ENCODE measurements around the gene C1orf87. TPM values are rescaled to one million over a fixed set of nuclear protein-coding genes. Genes with fewer than 3 reads are reported as not detected.

C1orf87 gene, protein sequence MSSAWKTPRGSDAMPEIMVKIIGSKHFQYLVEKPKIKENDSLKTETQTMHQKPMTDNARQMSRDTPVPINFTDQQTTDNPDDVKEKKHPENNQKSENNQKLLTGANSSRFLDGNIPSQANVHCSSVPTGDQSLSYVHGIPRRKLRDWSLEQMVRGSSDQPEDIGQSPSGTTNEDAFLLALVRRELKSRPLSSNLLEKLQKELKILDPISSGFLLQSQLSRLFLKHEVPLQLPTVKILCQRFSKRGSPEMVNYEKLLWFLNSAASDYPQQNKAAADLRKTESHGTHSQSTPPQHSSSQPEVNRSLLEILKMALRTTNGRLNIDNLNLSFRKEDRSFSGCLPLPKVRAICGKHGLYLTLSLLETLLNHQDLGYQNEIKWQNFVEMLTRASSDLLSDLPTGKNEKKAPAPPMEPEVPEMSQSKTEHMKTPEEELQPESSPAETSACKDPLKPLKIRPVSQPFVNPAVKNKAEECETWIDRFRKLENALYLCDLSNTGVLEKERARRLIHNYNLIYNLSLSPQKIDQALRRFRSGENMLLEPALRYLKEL
- total RNA-seq (under 1 TPM; 0.23 to 0.51 TPM), polyA plus RNA-seq (1 to 10 TPM in 1 of 2 donors, under 1 TPM in 1; 0.38 to 1.0 TPM)
- long read RNA-seq, donor 1, partial matches to known transcripts, result 0 of 1 reads
- long read RNA-seq, donor 1, other reads (novel, unspliced or antisense), result 0 of 1 reads
- long read RNA-seq, donor 2, result 0 reads

DNA sequence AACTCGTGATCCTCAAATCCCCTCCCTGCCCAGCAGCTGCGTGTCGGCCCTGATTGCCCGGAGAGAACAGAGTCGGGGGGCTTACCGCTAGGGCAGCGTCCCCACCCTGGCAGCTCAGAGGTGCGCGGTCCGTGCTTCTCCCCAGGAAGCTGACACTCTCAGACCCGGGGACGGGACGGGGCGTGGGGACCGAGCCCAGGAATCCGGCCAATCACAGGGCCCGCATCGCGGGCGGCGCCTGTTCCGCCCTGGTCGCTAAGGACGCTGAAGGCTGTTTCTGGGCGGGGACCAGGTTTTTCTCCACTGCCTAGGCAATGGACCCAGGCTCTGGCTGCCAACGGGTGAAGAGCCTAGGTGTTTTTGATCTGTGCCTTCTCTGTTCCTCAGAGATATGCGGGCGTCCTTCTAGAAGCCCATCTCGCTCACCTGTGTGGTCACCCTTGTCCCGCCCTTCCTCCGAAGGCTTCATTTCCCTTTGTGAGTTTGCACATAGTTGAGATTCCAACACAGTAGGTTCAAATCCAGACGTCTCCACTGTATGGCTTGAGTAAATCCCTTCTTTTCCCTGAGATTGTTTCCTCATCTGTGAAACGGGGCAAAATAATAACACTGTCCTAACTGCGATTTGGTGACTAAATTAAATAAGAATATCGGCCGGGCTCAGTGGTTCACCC lies at the start of gene C1orf87:
Gene C1orf87, minus strand, starts transcription at position 166 of the 674 bp plus-strand sequence. CDS start 1,127 bp downstream, outside the sequence.
- Histone ChIP-seq H3K27me3 (ENCODE audit: control insufficient read depth in 1 of 2, insufficient read depth in 2 of 2, low read length in 1 of 2) (no peaks in the 10 kb centered on the region), H3K4me1 (ENCODE audit: control insufficient read depth in 1 of 2, insufficient read depth in 2 of 2, low read length in 2 of 2) (peaks cover 0 to 7% of the 10 kb centered on the region in 2 donors), H3K9me3 (ENCODE audit: control insufficient read depth, low read length) (no peaks in the 10 kb centered on the region), H3K27ac (ENCODE audit: low read depth in 1 of 2, low read length in 2 of 2) (no peak within 1 kb of the TSS), H3K4me3 (ENCODE audit: low read length in 2 of 2) (no peak within 1 kb of the TSS), H3K36me3 (ENCODE audit: control insufficient read depth in 1 of 2, insufficient read depth in 2 of 2, low read length in 1 of 2) (no peaks in the 10 kb centered on the region)
- ATAC-seq (ENCODE audit: low FRiP score), result no peak
- DNase-seq, result peak in 1 of 2 donors; percentile 67
- WGBS, 2 donors, result 28 to 32% methylated on average over 36 of the region's 36 CpGs
- intact Hi-C loops (cut with DNase I), result no loop called here

DNA sequence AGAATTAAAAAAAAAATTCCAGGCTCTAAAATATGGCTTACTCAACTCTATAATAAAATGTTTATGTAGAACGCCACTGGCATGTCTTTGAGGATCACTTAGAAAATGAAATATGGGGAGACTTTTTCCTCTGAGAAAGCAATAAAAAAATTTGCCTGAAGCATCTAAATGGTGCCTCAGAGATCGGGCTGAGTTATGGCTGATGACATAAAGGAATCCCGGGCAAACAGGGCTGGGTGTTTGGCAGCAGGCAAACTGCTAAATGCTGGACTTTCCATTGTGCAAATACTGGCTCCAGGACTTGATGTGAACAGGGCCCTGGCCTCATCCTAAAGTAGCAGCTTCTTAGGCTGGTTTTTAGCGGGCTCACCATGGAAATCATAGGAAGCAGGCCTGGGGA lies 44.5 kb upstream of the C1orf87 start:
- no peaks in the 10 kb centered on the region for H3K4me1 ChIP-seq (ENCODE audit: control insufficient read depth in 1 of 2, insufficient read depth in 2 of 2, low read length in 2 of 2)
- H3K36me3 ChIP-seq (ENCODE audit: control insufficient read depth in 1 of 2, insufficient read depth in 2 of 2, low read length in 1 of 2), result no peaks in the 10 kb centered on the region
- intact Hi-C loops (cut with DNase I), result no loop called here
- no peaks in the 10 kb centered on the region for H3K27me3 ChIP-seq (ENCODE audit: control insufficient read depth in 1 of 2, insufficient read depth in 2 of 2, low read length in 1 of 2)
- no peaks in the 10 kb centered on the region for H3K9me3 ChIP-seq (ENCODE audit: control insufficient read depth, low read length)
- H3K27ac ChIP-seq (ENCODE audit: low read depth in 1 of 2, low read length in 2 of 2), result no peak overlapping the region
- no peak overlapping the region for H3K4me3 ChIP-seq (ENCODE audit: low read length in 2 of 2)
- ATAC-seq (ENCODE audit: low FRiP score), result peak; percentile 26
- DNase-seq, result no peak
- 41 to 47% methylated on average over 4 of the region's 4 CpGs for WGBS, 2 donors

DNA sequence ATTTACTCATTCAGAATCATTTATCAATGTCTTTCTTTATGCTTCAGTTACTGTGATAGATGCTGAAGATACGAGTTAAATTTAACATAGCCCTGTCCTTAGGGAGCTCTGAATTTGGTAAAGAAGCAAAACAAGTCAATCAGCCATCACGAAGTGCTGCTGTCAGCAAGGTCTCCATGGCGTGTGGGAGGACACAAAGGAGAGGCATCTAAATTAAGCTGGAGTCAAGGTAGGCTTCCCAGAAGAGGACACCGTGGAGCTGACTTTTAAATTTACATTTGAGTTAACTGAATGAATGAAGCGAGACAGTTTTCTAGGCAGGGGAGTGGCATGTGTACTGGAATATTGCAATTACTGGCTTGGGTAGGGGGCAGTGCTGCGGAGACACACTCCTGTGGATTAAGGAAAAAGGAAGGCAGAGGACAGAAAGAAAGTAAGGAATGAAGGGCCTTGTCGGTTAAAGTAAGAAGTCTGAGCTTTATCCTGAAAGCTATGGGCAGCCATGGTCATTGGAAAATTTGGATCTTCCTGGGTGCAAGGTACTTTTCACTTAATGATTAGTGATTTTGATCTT lies 41.3 kb upstream of the C1orf87 start:
- no peaks in the 10 kb centered on the region for H3K27me3 ChIP-seq (ENCODE audit: control insufficient read depth in 1 of 2, insufficient read depth in 2 of 2, low read length in 1 of 2)
- no peaks in the 10 kb centered on the region for H3K4me1 ChIP-seq (ENCODE audit: control insufficient read depth in 1 of 2, insufficient read depth in 2 of 2, low read length in 2 of 2)
- no peak for ATAC-seq (ENCODE audit: low FRiP score)
- H3K36me3 ChIP-seq (ENCODE audit: control insufficient read depth in 1 of 2, insufficient read depth in 2 of 2, low read length in 1 of 2), result no peaks in the 10 kb centered on the region
- H3K9me3 ChIP-seq (ENCODE audit: control insufficient read depth, low read length), result no peaks in the 10 kb centered on the region
- H3K27ac ChIP-seq (ENCODE audit: low read depth in 1 of 2, low read length in 2 of 2), result no peak overlapping the region
- H3K4me3 ChIP-seq (ENCODE audit: low read length in 2 of 2), result no peak overlapping the region
- DNase-seq, result no peak
- intact Hi-C loops (cut with DNase I), result no loop called here
- 84 to 86% methylated on average over 7 of the region's 7 CpGs for WGBS, 2 donors

DNA sequence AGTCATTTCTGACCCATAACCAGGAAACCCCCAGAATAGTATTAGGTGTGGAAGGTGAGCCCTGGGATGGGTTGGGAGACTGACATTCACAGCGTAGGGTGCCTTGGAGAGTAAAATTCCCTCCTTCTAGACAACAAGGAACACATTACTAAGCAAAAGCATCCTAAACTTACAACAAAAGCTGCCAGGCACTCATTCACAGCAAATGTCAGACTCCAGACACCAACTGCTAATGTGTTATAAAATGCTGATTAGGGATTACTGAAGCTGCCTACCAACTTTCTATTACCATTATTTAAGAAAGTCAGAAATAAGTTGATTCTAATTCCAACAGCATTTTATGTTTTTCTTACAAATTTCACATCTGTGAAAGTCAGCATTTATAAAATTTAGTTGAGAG lies 40.0 kb upstream of the C1orf87 start:
- no peak for ATAC-seq (ENCODE audit: low FRiP score)
- Histone ChIP-seq H3K9me3 (ENCODE audit: control insufficient read depth, low read length) (no peaks in the 10 kb centered on the region), H3K27ac (ENCODE audit: low read depth in 1 of 2, low read length in 2 of 2) (no peak overlapping the region), H3K4me1 (ENCODE audit: control insufficient read depth in 1 of 2, insufficient read depth in 2 of 2, low read length in 2 of 2) (no peaks in the 10 kb centered on the region), H3K36me3 (ENCODE audit: control insufficient read depth in 1 of 2, insufficient read depth in 2 of 2, low read length in 1 of 2) (no peaks in the 10 kb centered on the region), H3K4me3 (ENCODE audit: low read length in 2 of 2) (no peak overlapping the region), H3K27me3 (ENCODE audit: control insufficient read depth in 1 of 2, insufficient read depth in 2 of 2, low read length in 1 of 2) (no peaks in the 10 kb centered on the region)
- WGBS, 2 donors, result 92 to 93% methylated on average over 1 of the region's 1 CpG
- no peak for DNase-seq
- intact Hi-C loops (cut with DNase I), result no loop called here

DNA sequence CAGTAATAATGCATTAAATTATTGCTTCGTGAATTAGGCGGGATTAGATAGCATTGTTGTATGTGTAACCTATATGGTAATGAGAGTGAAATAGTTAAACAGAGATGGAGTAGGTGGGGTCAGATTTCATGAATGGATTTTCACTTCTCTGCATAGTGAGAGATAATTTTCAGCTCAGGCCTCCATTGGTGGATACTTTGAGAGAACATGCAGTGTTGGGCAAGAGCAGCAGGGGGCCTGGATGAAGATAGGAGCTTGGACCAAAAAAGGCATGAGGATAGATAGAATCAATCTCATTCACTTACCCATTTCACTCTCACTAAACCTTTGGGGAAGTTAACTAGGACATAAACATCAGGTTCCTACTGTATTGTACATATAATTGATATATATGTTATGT lies 39.5 kb upstream of the C1orf87 start:
- intact Hi-C loops (cut with DNase I), result no loop called here
- Histone ChIP-seq H3K9me3 (ENCODE audit: control insufficient read depth, low read length) (no peaks in the 10 kb centered on the region), H3K27me3 (ENCODE audit: control insufficient read depth in 1 of 2, insufficient read depth in 2 of 2, low read length in 1 of 2) (no peaks in the 10 kb centered on the region), H3K27ac (ENCODE audit: low read depth in 1 of 2, low read length in 2 of 2) (no peak overlapping the region), H3K4me1 (ENCODE audit: control insufficient read depth in 1 of 2, insufficient read depth in 2 of 2, low read length in 2 of 2) (no peaks in the 10 kb centered on the region), H3K4me3 (ENCODE audit: low read length in 2 of 2) (no peak overlapping the region), H3K36me3 (ENCODE audit: control insufficient read depth in 1 of 2, insufficient read depth in 2 of 2, low read length in 1 of 2) (no peaks in the 10 kb centered on the region)
- 96 to 98% methylated on average over 2 of the region's 2 CpGs for WGBS, 2 donors
- ATAC-seq (ENCODE audit: low FRiP score) (no peak), DNase-seq (no peak)

DNA sequence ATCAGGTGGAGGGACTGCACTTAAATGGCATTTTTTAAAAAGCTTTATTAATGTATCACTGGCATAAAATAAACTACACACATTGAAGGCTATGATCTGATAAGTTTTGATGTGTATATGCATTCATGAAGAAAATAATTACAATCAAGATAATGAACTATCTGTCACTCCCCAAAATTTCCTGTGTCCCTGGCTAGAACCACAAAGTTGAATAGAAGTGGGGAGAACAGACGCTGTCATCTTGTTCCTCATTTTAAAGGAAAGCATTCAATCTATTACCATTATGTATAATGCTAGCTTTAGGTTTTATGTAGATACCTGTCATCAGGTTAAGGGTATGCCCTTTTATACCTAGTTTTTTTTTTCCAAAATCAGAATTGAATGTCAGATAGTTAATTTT lies 38.1 kb upstream of the C1orf87 start:
- no peaks in the 10 kb centered on the region for H3K4me1 ChIP-seq (ENCODE audit: control insufficient read depth in 1 of 2, insufficient read depth in 2 of 2, low read length in 2 of 2)
- intact Hi-C loops (cut with DNase I), result no loop called here

DNA sequence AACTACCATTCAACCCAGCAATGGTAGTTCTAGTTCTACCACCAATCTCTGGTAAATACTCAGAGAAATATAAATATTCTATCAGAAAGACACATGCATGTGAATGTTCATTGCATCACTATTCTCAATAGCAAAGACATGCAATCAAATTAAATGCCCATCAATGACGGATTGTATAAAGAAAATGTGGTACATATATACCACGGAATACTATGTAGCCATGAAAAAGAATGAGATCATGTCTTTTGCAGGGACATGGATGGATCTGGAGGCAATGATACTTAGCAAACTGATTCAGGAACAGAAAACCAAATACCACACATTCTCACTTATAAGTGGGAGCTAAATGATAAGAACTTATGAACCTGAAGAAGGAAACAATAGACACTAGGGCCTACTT lies 37.5 kb upstream of the C1orf87 start:
- 96 to 98% methylated on average over 2 of the region's 2 CpGs for WGBS, 2 donors
- Histone ChIP-seq H3K27me3 (ENCODE audit: control insufficient read depth in 1 of 2, insufficient read depth in 2 of 2, low read length in 1 of 2) (no peaks in the 10 kb centered on the region), H3K4me3 (ENCODE audit: low read length in 2 of 2) (no peak overlapping the region), H3K36me3 (ENCODE audit: control insufficient read depth in 1 of 2, insufficient read depth in 2 of 2, low read length in 1 of 2) (no peaks in the 10 kb centered on the region), H3K4me1 (ENCODE audit: control insufficient read depth in 1 of 2, insufficient read depth in 2 of 2, low read length in 2 of 2) (no peaks in the 10 kb centered on the region), H3K9me3 (ENCODE audit: control insufficient read depth, low read length) (no peaks in the 10 kb centered on the region), H3K27ac (ENCODE audit: low read depth in 1 of 2, low read length in 2 of 2) (no peak overlapping the region)
- ATAC-seq (ENCODE audit: low FRiP score) (no peak), DNase-seq (no peak)
- intact Hi-C loops (cut with DNase I), result no loop called here

More for the DNA sequence above, 38.1 kb upstream of the C1orf87 start:
- Histone ChIP-seq H3K27ac (ENCODE audit: low read depth in 1 of 2, low read length in 2 of 2) (no peak overlapping the region), H3K9me3 (ENCODE audit: control insufficient read depth, low read length) (no peaks in the 10 kb centered on the region), H3K4me3 (ENCODE audit: low read length in 2 of 2) (no peak overlapping the region), H3K27me3 (ENCODE audit: control insufficient read depth in 1 of 2, insufficient read depth in 2 of 2, low read length in 1 of 2) (no peaks in the 10 kb centered on the region), H3K36me3 (ENCODE audit: control insufficient read depth in 1 of 2, insufficient read depth in 2 of 2, low read length in 1 of 2) (no peaks in the 10 kb centered on the region)
- ATAC-seq (ENCODE audit: low FRiP score), result no peak
- WGBS, 2 donors, result 94 to 96% methylated on average over 1 of the region's 1 CpG
- DNase-seq, result no peak

DNA sequence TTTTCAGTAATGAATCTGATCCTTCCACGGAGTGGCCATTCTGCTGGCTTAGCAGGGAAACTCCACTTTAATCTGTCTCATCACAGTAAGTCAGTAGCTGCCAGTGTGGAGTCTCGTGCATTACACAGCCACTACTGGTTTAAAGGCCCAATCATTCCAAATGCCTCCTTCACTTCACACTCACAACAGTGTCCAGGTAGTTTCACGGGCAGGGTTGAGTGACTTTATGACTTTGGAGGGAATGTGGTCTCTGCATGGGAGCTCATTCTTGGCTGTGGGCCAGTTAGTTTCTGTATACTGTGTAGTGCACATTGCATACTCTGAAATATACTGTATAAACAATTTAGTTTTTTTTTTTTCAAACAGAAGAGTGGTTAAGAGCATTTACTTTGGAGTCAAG lies 34.6 kb upstream of the C1orf87 start:
- Histone ChIP-seq H3K36me3 (ENCODE audit: control insufficient read depth in 1 of 2, insufficient read depth in 2 of 2, low read length in 1 of 2) (no peaks in the 10 kb centered on the region), H3K4me1 (ENCODE audit: control insufficient read depth in 1 of 2, insufficient read depth in 2 of 2, low read length in 2 of 2) (no peaks in the 10 kb centered on the region), H3K27me3 (ENCODE audit: control insufficient read depth in 1 of 2, insufficient read depth in 2 of 2, low read length in 1 of 2) (no peaks in the 10 kb centered on the region), H3K27ac (ENCODE audit: low read depth in 1 of 2, low read length in 2 of 2) (no peak overlapping the region), H3K4me3 (ENCODE audit: low read length in 2 of 2) (no peak overlapping the region), H3K9me3 (ENCODE audit: control insufficient read depth, low read length) (peaks cover 1% of the 10 kb centered on the region)
- intact Hi-C loops (cut with DNase I), result no loop called here
- ATAC-seq (ENCODE audit: low FRiP score) (no peak), DNase-seq (no peak)
- 84 to 86% methylated on average over 3 of the region's 3 CpGs for WGBS, 2 donors

Data from aorta (tissue), 5 donors.